Fibroblast of skin of left quadriceps (primary cell): ENCODE data around the gene PRAMEF4.
"Not testable (repeated sequence)": the region's sequence is repeated elsewhere in the genome, so short reads cannot be mapped to it uniquely, and the experiment has no call there.

Experiments
- DNase-seq, 2 experiments: peaks; one replicate each; pipeline ENCODE4 v3.0.0-alpha.2; 2013; ENCODE audit warnings: low read depth in 2 of 2

Gene PRAMEF4

GRCh38 chr1:12886101-12886500, at the start of gene PRAMEF4:
TSS of gene PRAMEF4 (minus strand) at chr1:12886201. CDS start at chr1:12883394, 2,807 bp downstream.
- DNase-seq: not testable (repeated sequence)

- DNase-seq: not testable (repeated sequence)
Measured at GRCh38 chr1:12924368-12924767, 38.4 kb upstream of the PRAMEF4 start.

GRCh38 chr1:12921749-12922148, 35.7 kb upstream of the PRAMEF4 start:
- DNase-seq: not testable (repeated sequence)

- not testable (repeated sequence) for DNase-seq
Measured at GRCh38 chr1:12916310-12916709, 30.3 kb upstream of the PRAMEF4 start, which contains the start of gene PRAMEF7. TSS of gene PRAMEF7 (plus strand) at chr1:12916610. CDS start at chr1:12917693, 1,083 bp downstream.

GRCh38 chr1:12903793-12904572, 18.0 kb upstream of the PRAMEF4 start:
- not testable (repeated sequence) for DNase-seq

- DNase-seq: not testable (repeated sequence)
Measured at GRCh38 chr1:12899186-12899585, 13.2 kb upstream of the PRAMEF4 start.

- DNase-seq: not testable (repeated sequence)
Measured at GRCh38 chr1:12898170-12898569, 12.2 kb upstream of the PRAMEF4 start, which contains the start of gene PRAMEF10. TSS of gene PRAMEF10 (minus strand) at chr1:12898270. CDS start at chr1:12895847, 2,423 bp downstream.

- not testable (repeated sequence) for DNase-seq
Measured at GRCh38 chr1:12878453-12878852, 7.5 kb downstream of the PRAMEF4 start.

GRCh38 chr1:12863131-12863880, 22.7 kb downstream of the PRAMEF4 start:
- DNase-seq: not testable (repeated sequence)

- not testable (repeated sequence) for DNase-seq
Measured at GRCh38 chr1:12856786-12857185, 29.2 kb downstream of the PRAMEF4 start, which contains the start of gene PRAMEF2. TSS of gene PRAMEF2 (plus strand) at chr1:12857086. CDS start at chr1:12859010, 1,924 bp downstream.

GRCh38 chr1:12851779-12852178, 34.2 kb downstream of the PRAMEF4 start:
- DNase-seq: no peak

- DNase-seq: not testable (repeated sequence)
Measured at GRCh38 chr1:12848620-12849019, 37.4 kb downstream of the PRAMEF4 start, which contains the start of gene HNRNPCL1. TSS of gene HNRNPCL1 (minus strand) at chr1:12848720. CDS start at chr1:12848289, 431 bp downstream.

GRCh38 chr1:12833251-12833650, 52.8 kb downstream of the PRAMEF4 start:
- DNase-seq: not testable (repeated sequence)

- DNase-seq: not testable (repeated sequence)
Measured at GRCh38 chr1:12831310-12831709, 54.7 kb downstream of the PRAMEF4 start, which contains the start of gene PRAMEF11. TSS of gene PRAMEF11 (minus strand) at chr1:12831410. CDS start at chr1:12828789, 2,621 bp downstream.
